Measurements from ENCODE around the gene FGFBP1. TPM values are rescaled to one million over a fixed set of nuclear protein-coding genes. Genes with fewer than 3 reads are reported as not detected.
A peak's percentile ranks its signal among the peaks of the same experiment; 100 is the strongest.

Gene FGFBP1
- total RNA-seq, 1 donor from 2014 or later = 0.96 TPM

DNA sequence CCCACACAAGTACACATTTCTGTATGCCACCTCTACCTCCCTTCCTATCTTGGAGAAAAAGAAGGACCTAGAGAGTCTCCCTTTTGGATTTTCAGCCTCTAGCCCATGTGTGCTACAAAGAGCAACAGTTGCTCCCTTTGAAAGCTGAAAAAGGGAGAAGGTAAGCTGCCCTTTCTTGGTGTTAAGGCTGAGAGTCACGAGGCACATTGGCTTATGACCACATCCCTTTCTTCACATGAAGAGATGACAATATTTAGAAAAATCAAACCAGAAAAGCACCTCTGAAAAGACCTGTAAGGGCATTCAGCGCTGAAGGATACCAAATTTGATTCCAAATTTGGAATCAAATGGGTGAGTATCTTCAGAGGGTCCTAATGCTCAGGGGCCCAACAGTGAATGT, 6.4 kb upstream of the FGFBP1 start:
- Mint-ChIP-seq H3K27ac (no peak overlapping the region), H3K36me3 (no peaks in the 10 kb centered on the region), H3K9me3 (no peaks in the 10 kb centered on the region), H3K4me1 (no peaks in the 10 kb centered on the region), H3K4me3 (no peak overlapping the region), H3K27me3 (ENCODE audit: low read depth) (no peaks in the 10 kb centered on the region)
- DNase-seq (ENCODE audit: low spot score in 2 of 2, unreplicated experiment in 2 of 2) = no peak
- TF ChIP-seq, protein P1, sequence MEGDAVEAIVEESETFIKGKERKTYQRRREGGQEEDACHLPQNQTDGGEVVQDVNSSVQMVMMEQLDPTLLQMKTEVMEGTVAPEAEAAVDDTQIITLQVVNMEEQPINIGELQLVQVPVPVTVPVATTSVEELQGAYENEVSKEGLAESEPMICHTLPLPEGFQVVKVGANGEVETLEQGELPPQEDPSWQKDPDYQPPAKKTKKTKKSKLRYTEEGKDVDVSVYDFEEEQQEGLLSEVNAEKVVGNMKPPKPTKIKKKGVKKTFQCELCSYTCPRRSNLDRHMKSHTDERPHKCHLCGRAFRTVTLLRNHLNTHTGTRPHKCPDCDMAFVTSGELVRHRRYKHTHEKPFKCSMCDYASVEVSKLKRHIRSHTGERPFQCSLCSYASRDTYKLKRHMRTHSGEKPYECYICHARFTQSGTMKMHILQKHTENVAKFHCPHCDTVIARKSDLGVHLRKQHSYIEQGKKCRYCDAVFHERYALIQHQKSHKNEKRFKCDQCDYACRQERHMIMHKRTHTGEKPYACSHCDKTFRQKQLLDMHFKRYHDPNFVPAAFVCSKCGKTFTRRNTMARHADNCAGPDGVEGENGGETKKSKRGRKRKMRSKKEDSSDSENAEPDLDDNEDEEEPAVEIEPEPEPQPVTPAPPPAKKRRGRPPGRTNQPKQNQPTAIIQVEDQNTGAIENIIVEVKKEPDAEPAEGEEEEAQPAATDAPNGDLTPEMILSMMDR (IDR thresholded peaks at IDR 0.05; ENCODE audit: unreplicated experiment) = no peak

DNA sequence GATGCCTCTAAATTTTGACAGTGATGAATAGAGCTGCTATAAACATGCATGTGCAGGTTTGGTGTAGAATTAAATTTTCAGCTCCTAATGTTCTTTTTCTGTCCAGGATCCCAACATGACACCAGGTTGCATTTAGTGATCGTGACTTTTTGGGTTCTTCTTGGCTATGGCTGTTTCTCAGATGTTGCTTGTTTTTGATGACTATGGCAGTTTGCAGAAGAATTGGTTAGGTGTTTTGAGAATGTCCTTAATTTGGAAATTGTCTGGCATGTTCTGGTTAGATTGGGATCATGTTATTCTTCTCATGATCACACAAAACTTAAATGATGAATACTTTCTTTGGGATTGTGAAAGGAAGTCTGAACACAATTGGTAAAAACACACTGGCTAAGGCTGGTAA, 3.7 kb upstream of the FGFBP1 start:
- DNase-seq (ENCODE audit: low spot score in 2 of 2, unreplicated experiment in 2 of 2) = no peak
- TF ChIP-seq, protein P1 (IDR thresholded peaks at IDR 0.05; ENCODE audit: unreplicated experiment) = no peak
- H3K4me3 Mint-ChIP-seq = no peak overlapping the region
- no peaks in the 10 kb centered on the region for H3K27me3 Mint-ChIP-seq (ENCODE audit: low read depth)
- peaks cover 13% of the 10 kb centered on the region for H3K4me1 Mint-ChIP-seq
- H3K9me3 Mint-ChIP-seq = no peaks in the 10 kb centered on the region
- no peak overlapping the region for H3K27ac Mint-ChIP-seq
- no peaks in the 10 kb centered on the region for H3K36me3 Mint-ChIP-seq

DNA sequence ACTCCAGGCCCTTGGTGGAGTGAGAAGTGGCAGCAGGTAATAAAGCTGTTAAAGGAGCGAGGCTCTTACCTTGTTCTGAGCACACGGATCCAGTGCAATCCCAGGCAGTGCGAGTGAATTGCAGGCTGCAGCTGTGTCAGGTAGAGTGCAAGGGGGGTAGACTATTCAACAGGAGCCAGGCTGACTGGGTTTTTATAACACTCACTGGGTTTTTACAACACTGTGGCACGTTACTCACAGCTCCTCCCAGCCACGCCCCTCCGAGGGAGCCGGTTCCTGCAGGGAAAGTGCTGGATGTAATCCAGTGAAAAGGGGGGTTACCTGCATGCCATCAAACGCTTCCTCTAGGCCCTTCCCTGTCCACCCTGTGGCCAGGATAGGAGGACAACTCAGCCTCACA, 358 bp downstream of the FGFBP1 start:
- Mint-ChIP-seq H3K4me3 (no peak overlapping the region), H3K36me3 (no peaks in the 10 kb centered on the region), H3K27ac (peak overlapping the region; percentile 60), H3K27me3 (ENCODE audit: low read depth) (no peaks in the 10 kb centered on the region), H3K4me1 (peaks cover 18% of the 10 kb centered on the region), H3K9me3 (no peaks in the 10 kb centered on the region)
- DNase-seq (ENCODE audit: low spot score in 2 of 2, unreplicated experiment in 2 of 2) = peak in 1 of 2 experiments; percentile 51
- TF ChIP-seq, protein P1 (IDR thresholded peaks at IDR 0.05; ENCODE audit: unreplicated experiment) = no peak

DNA sequence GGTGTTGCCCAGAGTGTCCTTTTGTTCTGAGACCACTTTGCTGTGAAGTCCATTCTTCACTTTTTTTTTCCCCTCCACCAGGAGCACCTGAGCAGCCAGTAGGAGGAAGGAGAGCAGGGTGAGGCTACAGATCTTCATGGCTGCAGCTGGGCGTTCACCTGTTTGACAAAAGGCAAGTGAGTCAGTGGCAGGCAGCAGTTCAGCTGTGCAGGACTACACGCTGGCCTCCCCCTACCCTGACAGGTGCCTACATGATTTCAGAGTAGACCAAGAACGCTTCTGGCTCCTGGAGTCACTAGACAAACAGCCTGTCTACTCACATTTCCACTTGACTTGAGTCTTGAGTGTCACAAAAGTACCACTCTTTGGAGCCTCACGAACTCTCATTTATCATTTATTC, 2.0 kb downstream of the FGFBP1 start:
- H3K27me3 Mint-ChIP-seq (ENCODE audit: low read depth) = peaks cover 3% of the 10 kb centered on the region
- no peak overlapping the region for H3K4me3 Mint-ChIP-seq
- H3K36me3 Mint-ChIP-seq = no peaks in the 10 kb centered on the region

DNA sequence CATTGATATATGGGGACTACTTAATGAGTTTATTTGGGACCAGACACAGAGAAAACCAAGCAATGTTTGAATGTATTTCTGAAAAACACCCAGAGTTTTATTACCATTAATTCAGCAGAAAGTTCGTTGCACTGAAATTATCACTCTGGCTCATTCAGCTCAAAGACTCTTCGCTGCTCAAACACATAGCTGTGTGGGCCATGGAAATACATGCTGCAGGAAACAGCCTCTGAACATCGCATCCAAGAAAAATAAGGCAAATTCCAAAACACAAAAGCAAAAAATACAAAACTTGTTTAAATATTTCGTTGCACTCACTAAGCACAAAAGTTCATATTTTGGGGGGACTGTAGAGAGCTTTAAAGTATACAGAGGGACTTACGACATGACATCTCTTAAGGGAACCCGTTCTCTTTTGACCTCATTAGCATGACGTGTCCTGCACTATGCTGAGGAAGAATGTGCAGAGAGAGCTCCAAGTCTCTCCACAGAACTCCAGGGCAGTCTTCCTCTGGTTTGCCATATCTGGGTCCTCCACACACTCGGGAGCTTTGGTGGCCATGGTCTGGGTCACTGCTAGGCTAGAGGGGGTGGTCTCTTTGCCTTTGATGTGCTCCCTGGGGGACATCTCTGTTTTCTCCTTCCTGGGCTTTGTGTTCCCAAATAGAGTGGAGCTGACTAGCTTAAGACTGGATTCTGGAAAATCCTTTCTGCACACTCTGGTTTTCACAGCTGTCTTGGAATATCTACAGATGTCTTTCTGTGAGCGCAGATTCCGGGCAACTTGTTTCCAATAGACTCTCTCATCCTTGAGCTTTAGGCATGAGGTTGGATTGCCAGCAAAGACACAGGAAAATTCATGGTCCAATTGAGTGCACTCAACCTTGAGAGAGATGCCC, 2.8 kb downstream of the FGFBP1 start:
- Mint-ChIP-seq H3K36me3 (no peaks in the 10 kb centered on the region), H3K4me1 (peaks cover 18% of the 10 kb centered on the region), H3K9me3 (no peaks in the 10 kb centered on the region), H3K27ac (no peak overlapping the region), H3K4me3 (no peak overlapping the region), H3K27me3 (ENCODE audit: low read depth) (peaks cover 8% of the 10 kb centered on the region)
- TF ChIP-seq, protein P1 (IDR thresholded peaks at IDR 0.05; ENCODE audit: unreplicated experiment) = no peak
- DNase-seq (ENCODE audit: low spot score in 2 of 2, unreplicated experiment in 2 of 2) = no peak

More for the DNA sequence above, 2.0 kb downstream of the FGFBP1 start:
- no peak for DNase-seq (ENCODE audit: low spot score in 2 of 2, unreplicated experiment in 2 of 2)
- H3K4me1 Mint-ChIP-seq = peaks cover 18% of the 10 kb centered on the region
- H3K27ac Mint-ChIP-seq = no peak overlapping the region
- no peaks in the 10 kb centered on the region for H3K9me3 Mint-ChIP-seq
- TF ChIP-seq, protein P1 (IDR thresholded peaks at IDR 0.05; ENCODE audit: unreplicated experiment) = no peak

Measured in mesothelial cell of epicardium (in vitro differentiated cells).